Body of pancreas (tissue), 4 donors: ENCODE results near the gene ANKS1B.

ENCODE experiments used
- CTCF ChIP-seq, 7 experiments: fragments of 450-650 bp in 4 of 7; fragments of 200-600 bp in 3 of 7; sonication (generic) in 3 of 7; IDR thresholded peaks; one replicate each; pipeline ENCODE4 v1.5.1; 2016 to 2019; ENCODE audit warnings: antibody characterized with exemption in 7 of 7
- POLR2A ChIP-seq, 3 donors: fragments of 450-650 bp; IDR thresholded peaks; one replicate each; pipeline ENCODE4 v1.6.1; 2016; ENCODE audit warnings: antibody characterized with exemption in 3 of 3, mild to moderate bottlenecking in 2 of 3

- TF ChIP-seq POLR2A (IDR thresholded peaks at IDR 0.05) (no peak), CTCF (IDR thresholded peaks at IDR 0.05) (no peak)
Observed at GRCh38 chr12:99370421-99371138, 614.2 kb downstream of the ANKS1B start.
